HG02571 (cell line): Measurements from ENCODE around the gene MRPS22.
A peak's percentile ranks its signal among the peaks of the same experiment; 100 is the strongest.
"Not testable (repeated sequence)": the region's sequence is repeated elsewhere in the genome, so short reads cannot be mapped to it uniquely, and the experiment has no call there.

ENCODE experiments used
- ATAC-seq: cut with Tn5 transposase; IDR thresholded peaks from one replicate; pipeline ENCODE4 v1.9.1; 2021; ENCODE audit warnings: mild to moderate bottlenecking, moderate library complexity; ENCODE audit not compliant: unreplicated experiment

MRPS22 gene

DNA sequence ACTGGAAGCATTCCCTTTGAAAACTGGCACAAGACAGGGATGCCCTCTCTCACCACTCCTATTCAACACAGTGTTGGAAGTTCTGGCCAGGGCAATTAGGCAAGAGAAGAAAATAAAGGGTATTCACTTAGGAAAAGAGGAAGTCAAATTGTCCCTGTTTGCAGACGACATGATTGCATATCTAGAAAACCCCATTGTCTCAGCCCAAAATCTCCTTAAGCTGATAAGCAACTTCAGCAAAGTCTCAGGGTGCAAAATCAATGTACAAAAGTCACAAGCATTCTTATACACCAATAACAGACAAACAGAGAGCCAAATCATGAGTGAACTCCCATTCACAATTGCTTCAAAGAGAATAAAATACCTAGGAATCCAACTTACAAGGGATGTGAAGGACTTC lies 9.1 kb upstream of the MRPS22 start:
- not testable (repeated sequence) for ATAC-seq

DNA sequence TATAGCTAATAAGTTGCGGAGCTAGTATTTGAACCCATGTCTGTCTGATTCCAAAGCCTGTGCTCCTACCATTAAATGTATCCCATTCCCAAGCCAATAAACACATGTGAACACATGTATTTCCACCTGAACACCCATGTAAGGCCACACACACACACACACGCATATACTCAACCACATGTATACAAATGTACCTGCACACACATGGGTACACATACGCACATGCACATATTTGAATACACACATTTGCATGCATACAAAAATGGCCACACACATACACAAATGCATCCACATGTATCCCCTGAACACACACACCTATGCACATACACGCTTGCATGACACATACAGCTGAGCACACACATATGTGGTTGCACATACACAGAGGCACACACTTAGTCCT lies 5.4 kb upstream of the MRPS22 start:
- ATAC-seq = no peak

DNA sequence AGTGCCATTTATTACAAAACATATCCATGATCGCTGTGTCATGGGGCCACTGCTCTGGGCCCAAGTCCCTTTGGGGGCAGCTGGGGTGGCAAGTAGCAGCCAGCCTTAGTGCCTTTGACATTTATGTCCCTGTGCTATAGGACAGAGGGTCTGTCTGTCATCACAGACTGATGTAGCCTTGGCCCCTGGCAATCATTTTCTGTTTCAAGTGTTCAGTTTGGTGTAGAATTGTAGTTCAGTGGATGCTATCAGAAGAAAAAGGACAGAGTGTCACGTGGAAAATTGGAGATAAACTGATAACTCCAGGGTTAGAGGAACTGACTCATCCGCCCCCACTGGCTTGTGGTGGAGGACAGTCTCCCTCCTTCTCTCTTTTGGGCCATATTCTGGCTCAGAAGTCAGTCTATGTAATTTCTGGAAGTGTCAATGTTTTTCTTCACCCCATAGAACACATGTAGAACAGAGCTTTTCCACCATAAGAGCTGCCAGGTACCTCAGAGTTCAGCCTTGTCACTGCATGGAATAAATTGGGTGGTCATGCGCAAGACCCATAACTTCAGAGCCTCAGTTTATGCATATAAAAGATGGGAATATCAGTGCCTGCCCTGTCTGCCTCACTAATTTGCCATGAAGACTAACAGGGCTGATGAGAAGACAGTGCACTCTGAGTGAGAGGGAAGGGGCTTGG lies 4.5 kb upstream of the MRPS22 start:
- ATAC-seq = no peak

DNA sequence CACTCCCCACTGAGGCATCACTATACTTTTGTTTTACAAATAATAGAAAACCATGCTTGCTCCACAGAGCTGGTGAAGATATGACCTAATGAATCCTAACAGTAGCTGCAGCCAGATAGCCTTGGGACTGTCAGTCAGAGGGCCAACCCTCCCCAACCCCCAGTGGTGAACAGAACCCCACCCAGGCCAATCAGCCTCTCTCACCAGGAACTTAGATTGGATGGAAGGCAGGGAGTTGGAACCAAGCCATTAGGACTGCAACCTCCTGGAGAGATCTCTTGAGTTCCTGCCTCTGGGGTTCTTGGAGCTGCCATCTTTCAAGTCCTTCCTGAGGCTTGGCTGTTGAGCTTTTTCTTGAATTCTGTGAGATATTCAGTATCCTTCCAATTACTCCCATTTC lies 3.0 kb upstream of the MRPS22 start:
- ATAC-seq = no peak

DNA sequence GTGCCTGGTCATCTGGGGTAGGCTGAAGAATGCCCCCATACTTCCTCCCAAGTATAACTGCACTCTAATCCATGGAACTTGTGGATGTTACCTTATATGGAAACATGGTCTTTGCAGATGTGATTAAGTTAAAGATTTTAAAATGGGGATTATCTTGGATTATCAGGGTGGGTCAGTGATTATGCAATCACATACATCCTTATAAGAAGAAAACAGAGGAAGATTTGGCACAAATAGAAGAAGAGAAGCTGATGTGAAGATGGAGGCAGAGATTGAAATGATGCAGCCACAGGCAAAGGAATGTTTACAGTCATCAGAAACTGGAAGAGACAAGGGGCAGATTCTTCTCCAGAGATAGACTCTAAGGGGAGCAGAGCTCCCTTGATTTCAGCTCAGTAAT lies 1.8 kb upstream of the MRPS22 start:
- no peak for ATAC-seq

DNA sequence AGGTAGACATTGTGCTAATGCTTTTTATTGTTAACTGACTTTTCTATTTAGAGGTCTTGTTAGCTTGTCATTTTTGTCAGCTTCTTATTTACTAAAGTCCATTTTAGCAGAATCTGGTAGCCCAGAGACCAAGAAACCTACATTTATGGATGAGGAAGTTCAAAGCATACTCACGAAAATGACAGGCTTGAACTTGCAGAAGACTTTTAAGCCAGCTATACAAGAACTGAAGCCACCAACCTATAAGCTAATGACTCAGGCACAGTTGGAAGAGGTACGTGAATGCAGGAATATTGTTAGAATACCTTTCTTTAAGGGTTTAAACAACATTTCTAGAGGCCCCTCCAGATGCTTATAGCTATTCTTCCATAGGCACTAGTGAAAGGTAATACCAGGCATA lies 3.0 kb downstream of the MRPS22 start:
- ATAC-seq = no peak

DNA sequence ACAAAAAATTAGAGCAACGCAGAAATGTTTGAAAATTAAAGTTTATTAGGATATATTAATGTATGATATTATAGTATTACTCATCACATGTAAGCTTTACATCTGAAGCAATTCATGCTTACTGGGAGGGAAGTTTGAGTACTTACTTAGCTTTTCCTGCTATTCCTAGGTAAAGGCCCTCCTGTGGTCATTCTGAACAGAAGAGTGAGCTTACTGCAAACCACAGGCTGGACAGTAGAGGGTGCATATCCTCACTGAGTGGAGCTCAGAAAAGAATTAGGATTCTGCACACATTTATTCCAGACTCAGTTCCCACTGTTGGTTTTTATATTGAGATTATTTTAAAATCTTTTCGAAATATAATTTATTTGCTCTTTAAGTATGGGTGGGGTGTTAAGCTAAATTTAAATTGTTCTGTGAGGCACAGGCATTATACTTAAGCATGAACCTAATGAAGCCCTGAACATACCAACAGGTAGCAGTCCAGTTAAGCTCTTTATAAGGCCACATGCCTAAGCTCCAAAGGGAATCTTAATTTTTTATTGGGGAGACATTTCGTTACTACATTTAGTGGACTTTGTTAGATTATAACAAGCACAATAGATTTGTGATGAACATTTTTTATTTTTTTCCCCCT lies 10.2 kb downstream of the MRPS22 start:
- ATAC-seq = no peak

DNA sequence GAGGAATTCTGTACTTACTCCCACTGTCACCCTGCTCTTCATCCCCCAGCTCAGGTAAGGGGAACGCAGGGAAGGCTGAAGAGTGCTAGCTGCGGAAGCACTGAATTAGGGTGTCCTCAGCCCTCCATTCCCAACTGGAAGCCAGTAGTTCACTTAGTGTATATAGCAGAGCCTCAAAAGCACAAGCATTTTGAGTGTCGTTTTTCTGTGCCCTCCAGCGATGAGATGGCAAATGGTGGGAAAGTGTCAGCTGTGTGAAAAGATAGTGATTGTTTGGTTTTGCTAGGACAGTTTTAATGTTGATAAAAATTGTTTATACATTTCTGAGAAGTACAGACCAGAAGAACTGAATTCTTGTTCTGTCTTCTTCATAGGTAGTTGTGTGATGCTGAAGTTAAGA lies 10.8 kb downstream of the MRPS22 start:
- no peak for ATAC-seq

DNA sequence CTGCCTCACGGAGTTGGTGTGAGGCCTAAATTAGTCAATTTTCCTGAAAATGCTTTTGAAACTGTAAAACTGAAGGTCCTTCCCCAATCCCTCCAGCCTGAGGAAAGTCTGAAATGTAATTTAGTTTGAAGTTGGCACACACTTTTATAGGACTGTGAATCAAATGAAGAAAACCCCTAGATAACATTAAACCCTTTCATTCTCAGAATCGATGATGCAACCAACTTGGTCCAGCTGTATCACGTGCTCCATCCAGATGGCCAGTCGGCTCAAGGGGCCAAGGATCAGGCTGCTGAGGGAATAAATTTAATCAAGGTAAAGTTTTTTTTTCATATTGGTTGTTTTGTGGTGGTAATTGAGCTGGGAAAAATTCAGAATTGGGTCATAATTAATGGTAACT lies 11.7 kb downstream of the MRPS22 start:
- ATAC-seq = no peak

DNA sequence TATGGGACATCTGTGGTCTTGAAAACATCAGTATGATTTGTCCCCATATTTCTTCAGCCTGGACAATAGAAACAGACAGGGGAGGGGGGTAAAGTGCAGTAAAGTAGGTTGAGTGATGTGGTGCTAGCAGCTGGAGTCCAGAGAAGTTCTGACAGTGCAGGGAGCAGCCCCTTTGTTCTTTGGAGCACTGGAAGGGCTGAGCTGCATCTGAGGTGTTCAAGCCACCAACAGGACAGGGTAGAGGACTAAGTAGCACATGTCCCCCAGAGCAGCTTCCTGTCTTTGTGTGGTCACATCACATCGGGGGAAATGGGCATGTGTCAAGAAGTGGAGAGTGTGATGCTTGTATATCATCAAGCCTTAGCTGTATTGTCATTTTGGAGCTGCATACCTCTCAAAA lies 12.1 kb downstream of the MRPS22 start:
- no peak for ATAC-seq

DNA sequence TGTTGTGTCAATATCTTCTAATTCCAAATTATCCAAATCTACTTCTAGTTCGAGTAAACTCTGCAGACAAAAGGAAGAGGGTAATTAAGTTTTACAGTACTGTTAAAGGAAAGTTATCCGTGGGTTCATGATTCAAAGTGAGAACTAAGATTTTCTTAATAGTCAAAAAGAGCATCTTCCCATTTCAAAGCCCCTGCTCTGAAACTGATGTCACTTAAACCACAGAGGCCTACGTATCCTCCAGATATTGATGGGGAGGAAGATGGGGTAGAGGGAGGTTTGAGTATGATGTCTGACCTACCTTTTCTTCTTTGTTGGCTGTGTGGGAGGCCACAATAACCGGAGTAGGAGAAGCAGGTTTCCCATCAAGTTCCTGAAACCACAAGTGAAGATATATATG lies 14.1 kb downstream of the MRPS22 start:
- ATAC-seq = peak; percentile 45

DNA sequence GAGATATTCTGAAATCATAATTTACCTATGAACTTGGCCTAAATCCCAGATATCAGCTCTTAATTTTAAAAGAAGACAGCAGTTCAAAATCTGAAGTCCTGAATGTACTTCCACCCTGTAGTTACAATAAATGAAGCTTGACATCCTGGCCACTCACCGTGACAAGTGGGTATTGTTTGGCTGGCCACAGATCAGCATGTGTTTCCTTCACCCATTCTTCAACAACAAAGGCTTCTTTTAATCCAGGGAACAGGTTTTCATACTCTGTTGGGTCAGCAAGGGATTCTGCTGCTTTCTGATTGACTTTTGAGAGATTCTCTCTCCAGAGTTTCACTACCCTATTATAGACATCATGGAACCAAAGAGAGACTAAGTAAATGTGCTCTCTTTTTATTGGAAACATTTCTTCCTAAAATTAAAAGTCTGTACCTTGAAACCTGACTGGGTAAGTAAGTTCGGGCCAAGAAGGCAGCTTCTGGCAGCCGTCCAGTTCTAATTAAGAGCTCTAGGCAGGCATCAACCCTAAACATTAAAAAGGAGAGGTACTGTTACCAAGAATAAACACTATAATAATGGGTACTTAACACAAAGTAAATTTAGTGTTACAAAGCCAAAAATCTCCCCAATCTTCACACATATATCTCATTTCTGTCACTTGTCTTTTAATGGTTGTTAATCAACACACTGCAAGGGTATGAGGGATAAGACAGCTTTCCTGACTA lies 15.2 kb downstream of the MRPS22 start:
- no peak for ATAC-seq

DNA sequence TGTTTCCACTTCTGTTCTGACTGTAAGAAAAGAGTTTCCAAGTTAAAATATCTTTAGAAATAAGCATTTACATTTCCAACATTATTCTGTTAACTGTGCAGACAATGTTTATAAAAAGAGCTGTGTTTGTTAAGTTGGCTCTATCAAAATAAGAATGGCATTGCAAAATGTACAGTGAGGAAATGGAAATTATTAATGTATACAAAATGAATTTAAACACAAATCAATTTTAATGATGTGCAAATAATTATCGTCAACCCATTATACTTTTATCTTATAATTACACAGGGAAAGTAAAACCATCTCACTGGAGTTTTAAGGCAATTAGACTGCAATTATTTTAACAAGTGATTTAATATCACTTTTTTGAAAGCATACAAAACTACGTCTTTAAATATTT lies 17.5 kb downstream of the MRPS22 start:
- ATAC-seq = no peak

DNA sequence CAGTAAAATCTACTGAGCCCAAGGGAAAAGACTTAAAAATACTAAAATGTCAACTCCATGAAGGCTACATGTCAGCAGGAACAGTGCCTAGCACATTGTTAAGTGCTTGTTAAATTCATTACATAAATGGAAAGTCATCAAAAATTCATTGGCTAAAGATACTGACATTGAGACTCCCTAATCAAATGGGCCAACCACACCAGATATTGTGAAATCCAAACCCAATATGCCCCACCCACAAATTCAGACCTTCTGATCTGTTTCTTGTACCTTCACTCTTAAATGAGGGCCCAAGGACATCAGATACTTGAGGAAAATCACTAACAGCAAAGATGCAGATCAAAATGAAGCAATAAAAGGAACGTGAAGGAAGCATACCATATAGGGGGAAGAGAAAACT lies 20.7 kb downstream of the MRPS22 start:
- ATAC-seq = no peak

DNA sequence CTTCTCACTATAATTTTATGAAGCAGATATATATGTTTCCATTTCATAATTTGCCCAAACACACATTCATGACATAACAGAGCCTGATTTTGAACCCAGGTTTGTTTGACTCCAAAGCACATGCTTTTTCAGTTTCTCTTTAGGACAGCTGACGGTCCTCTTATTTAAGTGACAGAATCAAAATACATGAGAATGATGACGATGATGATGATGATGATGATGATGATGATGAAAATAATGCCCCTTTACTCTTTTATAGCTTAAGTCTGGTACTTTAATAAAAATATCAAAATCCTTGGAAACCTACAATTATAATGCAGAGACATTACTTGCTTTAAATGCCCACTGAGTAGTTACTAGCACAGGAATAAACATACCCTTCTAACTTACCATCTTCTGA lies 30.3 kb downstream of the MRPS22 start:
- no peak for ATAC-seq

DNA sequence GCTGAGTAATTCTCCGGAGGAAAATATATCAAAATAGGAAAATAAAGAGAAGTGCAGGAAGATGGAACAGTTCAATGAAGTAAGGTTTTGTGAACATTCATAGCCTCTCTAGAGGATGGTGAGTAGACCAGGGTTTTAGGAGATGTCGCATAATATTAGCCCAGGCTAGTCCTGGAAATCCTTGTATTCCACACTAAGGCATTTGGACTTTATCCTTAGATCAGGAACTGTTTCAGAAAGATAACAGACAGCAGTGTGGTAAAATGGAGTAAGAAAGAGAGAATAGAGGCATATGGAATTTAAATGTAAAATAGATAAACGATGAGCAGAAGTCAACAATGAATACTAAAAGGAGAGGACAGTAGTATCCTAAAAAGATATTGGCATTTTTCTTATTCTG lies 33.6 kb downstream of the MRPS22 start:
- no peak for ATAC-seq

DNA sequence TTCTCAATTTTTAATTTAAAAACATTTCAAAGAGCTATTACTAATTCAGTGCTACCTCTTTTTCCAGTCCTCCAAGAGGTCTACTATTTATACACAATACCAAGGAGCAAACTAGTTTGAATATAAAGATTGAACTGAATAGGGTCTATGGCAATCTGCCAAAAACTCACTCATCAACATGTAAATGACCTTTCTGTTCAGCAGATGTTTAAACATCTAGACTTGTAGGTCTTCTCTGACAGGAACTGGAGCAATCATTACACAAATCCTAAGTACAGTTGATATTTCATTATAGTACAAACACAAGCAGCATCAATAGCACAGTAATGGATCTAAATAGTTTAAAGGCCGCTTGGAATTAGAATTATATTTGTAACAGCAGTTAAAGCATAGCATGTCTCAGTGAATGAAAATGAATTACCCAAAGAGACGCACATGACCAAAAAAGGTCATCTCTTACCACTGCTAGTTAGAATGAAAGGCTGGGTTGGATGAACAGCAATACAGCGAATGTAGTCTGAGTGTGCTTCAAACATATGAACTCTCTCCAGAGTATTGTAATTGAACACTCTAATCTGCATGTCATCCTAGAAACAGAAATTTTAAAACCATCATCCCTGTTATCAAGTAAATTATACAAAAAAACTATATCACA lies 34.9 kb downstream of the MRPS22 start:
- ATAC-seq = no peak

DNA sequence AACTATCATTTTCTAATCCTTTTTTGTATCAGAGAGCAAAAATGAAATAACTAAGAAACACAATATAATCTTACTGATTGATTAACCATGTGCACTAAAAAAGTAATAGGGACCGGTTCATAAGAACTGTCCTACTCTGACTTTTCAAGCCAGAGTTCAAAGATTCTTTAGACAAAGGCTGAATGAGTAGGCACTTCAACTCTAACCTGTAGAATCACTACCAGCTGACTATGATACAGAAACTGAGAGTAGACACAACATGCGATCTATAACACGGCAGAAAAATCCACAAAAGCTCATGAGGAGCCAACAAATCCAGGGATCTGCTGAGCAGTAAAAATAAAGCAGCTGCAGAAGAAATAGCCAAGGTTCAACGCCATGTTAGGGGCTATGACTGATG lies 36.8 kb downstream of the MRPS22 start:
- ATAC-seq = no peak

DNA sequence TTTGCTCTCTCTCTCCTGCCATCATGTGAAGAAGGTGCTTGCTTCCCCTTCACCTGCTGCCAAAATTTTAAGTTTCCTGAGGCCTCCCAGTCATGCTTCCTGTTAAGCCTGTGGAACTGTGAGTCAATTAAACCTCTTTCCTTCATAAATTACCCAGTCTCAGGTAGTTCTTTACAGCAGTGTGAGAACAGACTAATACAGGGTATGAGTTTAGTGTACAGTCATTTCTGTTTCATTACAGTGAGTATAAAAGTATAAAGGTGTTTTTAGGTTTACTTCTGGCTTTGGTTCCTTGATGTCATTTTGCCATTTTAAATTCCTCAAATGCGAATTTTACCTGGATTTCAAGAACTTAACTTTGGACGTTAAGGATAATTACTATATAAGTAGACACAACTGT lies 38.5 kb downstream of the MRPS22 start:
- ATAC-seq = not testable (repeated sequence)

DNA sequence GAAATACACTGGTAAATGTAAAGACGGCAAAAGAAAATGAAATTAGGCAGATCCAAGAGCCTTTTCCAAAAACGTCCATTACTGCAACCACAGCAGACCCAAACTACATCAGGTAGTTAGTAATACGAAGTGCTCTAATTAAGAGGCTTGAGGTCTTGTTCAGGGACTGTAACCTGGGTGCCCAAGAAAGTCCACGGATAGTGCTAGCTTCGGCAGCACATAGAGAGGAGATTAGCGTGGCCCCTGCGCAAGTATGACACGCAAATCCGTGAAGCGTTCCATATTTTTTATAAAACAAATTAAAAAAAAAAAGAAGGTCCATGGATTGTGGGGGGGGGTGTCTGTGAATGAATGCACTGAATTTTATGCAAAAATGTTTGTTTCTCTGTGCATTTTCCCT lies 44.3 kb downstream of the MRPS22 start:
- ATAC-seq = no peak

DNA sequence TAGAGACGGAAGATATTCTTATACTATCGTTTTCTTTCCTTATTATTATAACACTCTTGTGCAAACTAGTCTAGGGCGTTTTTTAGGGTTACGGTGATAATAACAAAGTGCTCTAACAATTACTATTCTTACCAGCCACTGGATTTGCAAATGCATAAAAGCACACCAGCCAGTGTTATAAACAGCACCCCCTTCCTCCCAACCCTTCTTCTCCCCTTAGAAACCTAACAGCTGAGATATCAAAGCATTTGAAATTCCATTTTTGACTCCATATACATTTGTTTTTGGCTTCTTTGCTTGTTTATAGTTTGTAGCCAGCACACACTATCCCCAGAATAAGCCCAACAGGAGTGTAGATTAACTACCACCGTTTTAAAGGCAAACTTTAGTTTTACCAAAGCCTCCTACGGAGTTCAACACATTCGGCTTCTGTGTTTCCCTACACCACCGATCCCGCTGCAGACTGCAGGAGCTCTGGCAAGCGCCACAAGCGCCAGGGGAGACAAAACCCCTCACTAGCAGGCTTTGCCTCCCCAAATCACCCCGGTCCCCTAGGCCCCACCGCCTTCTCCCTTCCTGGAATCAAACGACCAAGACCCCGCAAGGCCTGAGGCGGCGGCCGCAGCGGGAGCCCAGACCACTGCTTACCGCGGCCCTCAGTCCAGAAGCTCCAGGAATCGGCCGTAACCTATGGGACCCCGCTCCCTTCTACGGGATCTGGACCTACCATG lies 45.2 kb downstream of the MRPS22 start:
- ATAC-seq = peak; percentile 3
